HEK293 (cell line): ENCODE data around the gene MAVS.

Experiments used
- AEBP2 ChIP-seq: fragments of 450-650 bp; formaldehyde crosslinking; IDR thresholded peaks from 2 replicates; pipeline ENCODE4 v1.5.1; 2016; ENCODE audit warnings: missing biosample characterization, missing genetic modification characterization, borderline replicate concordance
- FEZF1 ChIP-seq: fragments of 450-650 bp; formaldehyde crosslinking; IDR thresholded peaks from 2 replicates; pipeline ENCODE4 v1.5.1; 2016; ENCODE audit warnings: missing biosample characterization, missing genetic modification characterization
- GFI1B ChIP-seq: fragments of 450-650 bp; formaldehyde crosslinking; IDR thresholded peaks from 2 replicates; pipeline ENCODE4 v1.5.1; 2016; ENCODE audit warnings: missing biosample characterization, missing genetic modification characterization
- HOXC10 ChIP-seq: sonication (generic); formaldehyde crosslinking; IDR thresholded peaks from 2 replicates; pipeline ENCODE4 v1.8.1; 2023; ENCODE audit warnings: mild to moderate bottlenecking, missing genetic modification reagents
- KLF7 ChIP-seq: fragments of 450-650 bp; formaldehyde crosslinking; IDR thresholded peaks from 2 replicates; pipeline ENCODE4 v1.5.1; 2016; ENCODE audit warnings: missing biosample characterization, missing genetic modification characterization, borderline replicate concordance
- OSR2 ChIP-seq: fragments of 450-650 bp; formaldehyde crosslinking; IDR thresholded peaks from 2 replicates; pipeline ENCODE4 v1.5.1; 2016; ENCODE audit warnings: missing biosample characterization, missing genetic modification characterization
- REST ChIP-seq: fragments of 450-650 bp; formaldehyde crosslinking; IDR thresholded peaks from 2 replicates; pipeline ENCODE4 v1.5.1; 2016; ENCODE audit warnings: missing biosample characterization, missing genetic modification characterization
- SCRT2 ChIP-seq: fragments of 450-650 bp; formaldehyde crosslinking; IDR thresholded peaks from 2 replicates; pipeline ENCODE4 v1.5.1; 2016; ENCODE audit warnings: missing biosample characterization, missing genetic modification characterization
- SP3 ChIP-seq: fragments of 450-650 bp; formaldehyde crosslinking; IDR thresholded peaks from 2 replicates; pipeline ENCODE4 v1.5.1; 2016; ENCODE audit warnings: missing biosample characterization, missing genetic modification characterization
- TCF7L2 ChIP-seq: IDR thresholded peaks from 2 replicates; pipeline ENCODE4 v1.6.1; 2011; ENCODE audit warnings: low read depth, mild to moderate bottlenecking, inconsistent platforms, low read length, moderate library complexity, borderline replicate concordance
- YY1 ChIP-seq: fragments of 450-650 bp; formaldehyde crosslinking; IDR thresholded peaks from 2 replicates; pipeline ENCODE4 v1.5.1; 2018; ENCODE audit warnings: missing biosample characterization, missing genetic modification characterization
- ZBTB17 ChIP-seq: fragments of 450-650 bp; formaldehyde crosslinking; IDR thresholded peaks from 2 replicates; pipeline ENCODE4 v1.5.1; 2016; ENCODE audit warnings: missing biosample characterization, missing genetic modification characterization
- ZBTB7A ChIP-seq: fragments of 450-650 bp; formaldehyde crosslinking; IDR thresholded peaks from 2 replicates; pipeline ENCODE4 v1.5.1; 2016; ENCODE audit warnings: low read depth, missing biosample characterization, missing genetic modification characterization
- ZBTB8A ChIP-seq: fragments of 450-650 bp; formaldehyde crosslinking; IDR thresholded peaks from 2 replicates; pipeline ENCODE4 v1.5.1; 2016; ENCODE audit warnings: missing biosample characterization, missing genetic modification characterization
- ZFP37 ChIP-seq: fragments of 450-650 bp; formaldehyde crosslinking; IDR thresholded peaks from 2 replicates; pipeline ENCODE4 v1.5.1; 2016; ENCODE audit warnings: missing biosample characterization, missing genetic modification characterization
- ZNF112 ChIP-seq: fragments of 450-650 bp; formaldehyde crosslinking; IDR thresholded peaks from 2 replicates; pipeline ENCODE4 v1.5.0; 2017; ENCODE audit warnings: missing biosample characterization, missing genetic modification characterization
- ZNF121 ChIP-seq: fragments of 450-650 bp; formaldehyde crosslinking; IDR thresholded peaks from 2 replicates; pipeline ENCODE4 v1.5.1; 2016; ENCODE audit warnings: missing biosample characterization, missing genetic modification characterization
- ZNF146 ChIP-seq: fragments of 450-650 bp; formaldehyde crosslinking; IDR thresholded peaks from 2 replicates; pipeline ENCODE4 v1.5.1; 2016; ENCODE audit warnings: missing biosample characterization, missing genetic modification characterization
- ZNF239 ChIP-seq: fragments of 450-650 bp; formaldehyde crosslinking; IDR thresholded peaks from 2 replicates; pipeline ENCODE4 v1.5.1; 2016; ENCODE audit warnings: missing biosample characterization, missing genetic modification characterization
- ZNF292 ChIP-seq: fragments of 450-650 bp; formaldehyde crosslinking; IDR thresholded peaks from 2 replicates; pipeline ENCODE4 v1.5.1; 2016; ENCODE audit warnings: low read depth, missing biosample characterization, missing genetic modification characterization, borderline replicate concordance
- ZNF324 ChIP-seq: fragments of 450-650 bp; formaldehyde crosslinking; IDR thresholded peaks from 2 replicates; pipeline ENCODE4 v1.5.1; 2016; ENCODE audit warnings: missing biosample characterization, missing genetic modification characterization
- ZNF354C ChIP-seq: fragments of 450-650 bp; formaldehyde crosslinking; IDR thresholded peaks from 2 replicates; pipeline ENCODE4 v1.5.1; 2016; ENCODE audit warnings: missing biosample characterization, missing genetic modification characterization, low read depth, borderline replicate concordance
- ZNF366 ChIP-seq: fragments of 450-650 bp; formaldehyde crosslinking; conservative IDR thresholded peaks from 2 replicates; pipeline ENCODE4 v1.5.1; 2016; ENCODE audit warnings: missing biosample characterization, missing genetic modification characterization
- ZNF37A ChIP-seq: fragments of 450-650 bp; IDR thresholded peaks from 2 replicates; pipeline ENCODE4 v1.5.1; 2018; ENCODE audit warnings: missing biosample characterization, missing genetic modification characterization
- ZNF580 ChIP-seq: fragments of 450-650 bp; formaldehyde crosslinking; IDR thresholded peaks from 2 replicates; pipeline ENCODE4 v1.5.1; 2016; ENCODE audit warnings: missing biosample characterization, missing genetic modification characterization
- ZNF623 ChIP-seq: fragments of 450-650 bp; formaldehyde crosslinking; IDR thresholded peaks from 2 replicates; pipeline ENCODE4 v1.5.1; 2016; ENCODE audit warnings: missing biosample characterization, missing genetic modification characterization
- ZNF639 ChIP-seq: fragments of 450-650 bp; formaldehyde crosslinking; IDR thresholded peaks from 2 replicates; pipeline ENCODE4 v1.5.1; 2016; ENCODE audit warnings: missing biosample characterization, missing genetic modification characterization
- ZNF654 ChIP-seq: fragments of 450-650 bp; formaldehyde crosslinking; IDR thresholded peaks from 2 replicates; pipeline ENCODE4 v1.5.1; 2016; ENCODE audit warnings: low read depth, missing biosample characterization, missing genetic modification characterization
- ZNF677 ChIP-seq: fragments of 450-650 bp; IDR thresholded peaks from 2 replicates; pipeline ENCODE4 v1.5.0; 2018; ENCODE audit warnings: missing biosample characterization, mild to moderate bottlenecking, missing genetic modification characterization, moderate library complexity
- ZNF830 ChIP-seq: fragments of 450-650 bp; IDR thresholded peaks from 2 replicates; pipeline ENCODE4 v1.5.0; 2018; ENCODE audit warnings: missing biosample characterization, missing genetic modification characterization, low read depth, mild to moderate bottlenecking, moderate library complexity
- ZNF837 ChIP-seq: fragments of 450-650 bp; formaldehyde crosslinking; IDR thresholded peaks from 2 replicates; pipeline ENCODE4 v1.5.1; 2016; ENCODE audit warnings: missing biosample characterization, missing genetic modification characterization
- ZSCAN18 ChIP-seq: fragments of 450-650 bp; formaldehyde crosslinking; IDR thresholded peaks from 2 replicates; pipeline ENCODE4 v1.5.1; 2016; ENCODE audit warnings: missing biosample characterization, missing genetic modification characterization
- ZXDB ChIP-seq: fragments of 450-650 bp; formaldehyde crosslinking; IDR thresholded peaks from 2 replicates; pipeline ENCODE4 v1.5.1; 2016; ENCODE audit warnings: missing biosample characterization, missing genetic modification characterization

MAVS gene

GRCh38 chr20:3888622-3889488, 42.2 kb downstream of the MAVS start, which contains the start of gene PANK2 (continued):
- TF ChIP-seq ZNF677 (no peak), ZNF654 (tag by site-specific recombination) (peak; percentile 55), SP3 (tag by site-specific recombination) (peak; percentile 100), HOXC10 (CRISPR knock-in tag) (no peak), GFI1B (tag by site-specific recombination) (no peak), AEBP2 (no peak), REST (peak; percentile 34; the same call in 1 of the 2 replicates), ZNF623 (tag by site-specific recombination) (no peak), TCF7L2 (no peak; the same call in 1 of the 2 replicates), ZNF580 (tag by site-specific recombination) (peak; percentile 56; the same call in 1 of the 2 replicates), ZNF112 (tag by site-specific recombination) (no peak), ZFP37 (tag by site-specific recombination) (peak; percentile 76), ZNF121 (peak; percentile 50; the same call in 1 of the 2 replicates), ZNF354C (tag by site-specific recombination) (no peak), FEZF1 (tag by site-specific recombination) (peak; percentile 77), ZBTB7A (no peak), ZNF146 (peak; percentile 49; the same call in 1 of the 2 replicates), OSR2 (tag by site-specific recombination) (no peak), ZNF830 (tag by site-specific recombination) (no peak), ZBTB17 (tag by site-specific recombination) (peak; percentile 70), KLF7 (tag by site-specific recombination) (peak; percentile 76; the same call in 1 of the 2 replicates), ZSCAN18 (no peak; the same call in 1 of the 2 replicates), ZBTB8A (tag by site-specific recombination) (peak; percentile 93), ZXDB (peak; percentile 97), YY1 (peak; percentile 90), ZNF324 (tag by site-specific recombination) (peak; percentile 92), SCRT2 (tag by site-specific recombination) (peak; percentile 91), ZNF37A (tag by site-specific recombination) (no peak), ZNF837 (0 out of 2 replicates have a peak, but pooled peaks have one; percentile 26), ZNF366 (tag by site-specific recombination) (peak; percentile 99), ZNF639 (tag by site-specific recombination) (peak; percentile 38; the same call in 1 of the 2 replicates), ZNF292 (tag by site-specific recombination) (no peak), ZNF239 (tag by site-specific recombination) (no peak)
